Measurements from ENCODE around the gene LAMA4.

Gene LAMA4

DNA sequence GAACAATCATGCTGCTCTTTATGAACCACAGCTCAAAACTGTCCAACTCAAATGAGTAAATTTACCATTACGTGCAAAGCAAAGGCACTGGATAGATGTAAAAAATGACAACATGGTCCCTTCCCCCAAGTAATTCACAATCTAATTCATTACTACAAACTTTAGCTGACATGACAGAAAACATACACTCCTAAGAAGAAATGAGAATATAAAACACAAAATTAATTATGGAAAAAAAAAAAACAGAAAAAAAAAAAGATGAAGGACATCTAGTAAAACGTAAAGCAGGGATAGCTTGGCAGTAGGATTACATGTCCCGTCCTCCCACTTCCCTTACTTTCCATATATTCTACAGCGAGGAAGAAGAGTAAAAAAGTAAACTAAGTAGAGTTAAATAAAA, 172.8 kb downstream of the LAMA4 start:
- no peak for DNase-seq (ENCODE audit: low read depth)

DNA sequence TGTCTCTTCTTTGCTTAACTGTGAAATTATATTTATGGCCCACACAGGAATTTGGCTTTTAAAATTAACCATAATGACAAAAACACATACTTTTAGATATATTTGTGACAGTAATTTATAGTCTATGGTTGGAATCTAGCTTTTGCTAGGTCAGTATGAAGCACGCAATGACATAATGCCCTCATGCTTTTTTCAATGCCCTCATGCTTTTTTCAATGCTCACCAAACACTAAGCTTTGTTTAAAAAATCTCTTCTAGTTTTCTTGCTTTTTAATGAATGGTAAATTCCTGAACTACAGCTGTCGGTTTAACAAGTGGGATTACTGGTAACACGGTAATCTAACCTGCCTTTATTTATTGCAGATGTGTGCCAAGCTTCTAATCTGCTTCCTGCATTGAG, 187.8 kb downstream of the LAMA4 start:
- DNase-seq (ENCODE audit: low read depth) = no peak

DNA sequence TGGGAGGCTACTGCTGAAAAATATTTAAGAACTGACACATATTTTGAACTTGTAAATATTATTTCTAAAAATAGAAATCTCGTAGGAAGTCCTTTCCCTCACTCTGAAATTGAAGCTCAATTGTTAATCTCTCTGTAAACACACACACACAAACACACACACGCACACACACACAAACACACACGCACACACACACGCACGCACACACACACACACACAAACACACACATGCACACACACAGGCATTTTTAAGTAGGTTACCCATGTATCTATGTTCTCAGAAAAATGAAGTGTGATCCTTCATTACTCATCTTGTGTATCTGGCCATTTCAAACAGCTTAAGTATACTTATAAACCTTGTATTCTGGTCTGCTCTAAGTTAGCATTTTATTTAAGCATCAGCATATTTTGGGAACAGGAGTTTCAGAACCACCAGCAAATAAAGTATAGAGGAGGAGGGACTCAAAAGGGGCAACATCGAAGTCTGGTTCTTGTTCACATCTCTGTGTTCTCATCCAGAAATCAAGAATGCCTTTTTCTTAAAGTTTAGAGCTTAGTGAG, 188.9 kb downstream of the LAMA4 start:
- DNase-seq (ENCODE audit: low read depth) = no peak

DNA sequence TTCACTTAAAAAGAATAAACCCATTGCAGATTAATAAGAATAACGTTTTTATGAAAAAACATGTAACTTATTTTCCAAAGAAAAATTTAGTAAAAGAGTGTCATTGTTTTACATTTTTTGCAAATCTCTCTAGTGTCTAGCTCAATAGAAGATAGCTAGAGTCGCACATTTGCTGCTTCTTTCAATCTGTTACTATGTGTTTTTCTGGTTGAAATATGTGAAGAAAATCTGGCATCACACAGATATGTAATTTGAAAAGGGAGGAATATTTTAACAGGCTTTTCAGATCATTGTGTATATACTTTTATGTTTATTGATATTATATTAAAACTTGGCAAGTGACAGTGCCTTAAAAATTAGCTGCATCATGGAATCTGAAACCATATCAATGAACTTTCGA, 191.4 kb downstream of the LAMA4 start:
- no peak for DNase-seq (ENCODE audit: low read depth)

DNA sequence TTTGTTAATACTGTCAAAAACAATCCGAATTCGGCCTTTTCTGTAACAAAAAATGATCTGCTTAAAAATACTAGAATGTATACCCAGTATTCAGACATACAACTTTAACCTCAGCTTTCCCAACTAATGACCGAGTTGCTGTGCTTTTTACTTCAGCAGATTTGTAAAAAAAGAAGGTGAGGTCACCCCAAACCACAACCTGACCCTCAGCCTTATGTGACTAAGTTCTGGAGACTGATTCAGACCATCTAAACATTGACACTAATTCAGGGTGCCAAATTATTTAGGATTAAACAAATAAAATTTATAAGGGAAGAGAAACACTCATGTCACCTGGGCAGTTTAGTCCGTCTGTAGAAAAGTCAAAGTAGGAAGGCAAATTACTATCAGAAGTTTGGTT, 192.8 kb downstream of the LAMA4 start:
- DNase-seq (ENCODE audit: low read depth) = no peak
